Left colon (tissue), 2 donors: ENCODE data around the gene LAMB3. TPM values are rescaled to one million over a fixed set of nuclear protein-coding genes. Genes with fewer than 3 reads are reported as not detected.

Source experiments
- ATAC-seq: fragments of 200-7000 bp; cut with Tn5 transposase; one replicate; pipeline ENCODE4 v1.9.1; 2020; ENCODE audit warnings: mild to moderate bottlenecking, moderate library complexity
- DNase-seq, 2 donors: peaks; one replicate each; pipeline ENCODE4 v3.0.0-alpha.2; 2020
- intact Hi-C, 2 donors: fragments of 100-400 bp; cut with DNase I in 1 of 2; cut with micrococcal nuclease in 1 of 2; formaldehyde crosslinking; loops; one replicate each; pipeline versions ENCODE4 v1.11.2 to v1.14.0; 2022; cut with DNase I, micrococcal nuclease
- microRNA-seq, 2 donors: library from miRNA; unstranded; fragments of <30 nt; microRNA quantifications; one replicate each; pipeline versions ENCODE4 v1.1.0 to v1.2.0, GENCODE V29; 2020
- total RNA-seq, 2 donors: library from RNA; stranded (reverse); fragmentation: NEBNext Ultra II Directional; extraction: Animal tissue kit (Norgen Biotek cat#: 25700); gene quantifications; one replicate each; pipeline ENCODE4 v1.2.1, GENCODE V29; 2021
- donor health status: DM: no; HTN: no; CAD: no.
- donor health status: DM: yes; HTN: yes; CAD: no.

Gene LAMB3
- total RNA-seq, 2 donors from 2014 or later = 85.2 to 136 TPM

DNA sequence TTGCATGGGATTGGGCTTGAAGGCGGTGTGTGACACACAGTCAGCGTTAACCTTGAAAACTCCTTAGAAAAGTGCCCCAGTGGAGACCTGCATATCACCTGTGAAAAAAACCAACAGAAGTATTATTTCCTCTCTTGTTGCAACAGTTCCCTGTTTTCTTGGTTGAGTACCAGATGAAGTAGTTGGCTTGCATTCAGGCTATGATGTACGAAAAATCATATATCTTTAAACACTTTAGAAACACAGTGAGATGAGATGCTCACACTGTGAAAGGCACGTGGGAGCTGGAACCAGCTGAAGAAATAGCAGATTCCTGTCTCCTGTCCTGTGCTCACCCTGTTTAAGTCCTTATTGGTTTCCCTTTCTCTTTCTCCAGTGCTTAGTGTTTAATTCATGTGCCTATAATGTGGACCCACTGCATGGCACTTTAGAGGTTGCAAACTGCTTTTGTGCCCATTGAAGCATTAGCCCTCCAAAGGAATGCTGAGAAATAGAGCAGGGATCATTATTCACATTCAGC, 65.9 kb downstream of the LAMB3 start:
- intact Hi-C loops = no loop called here
- no peak for ATAC-seq
- DNase-seq = no peak

- peak in 1 of 2 donors; percentile 44 for DNase-seq
- ATAC-seq = peak; percentile 91
- intact Hi-C loops = no loop called here
Observed at GRCh38 chr1:209585672-209586071, 66.6 kb downstream of the LAMB3 start.

DNA sequence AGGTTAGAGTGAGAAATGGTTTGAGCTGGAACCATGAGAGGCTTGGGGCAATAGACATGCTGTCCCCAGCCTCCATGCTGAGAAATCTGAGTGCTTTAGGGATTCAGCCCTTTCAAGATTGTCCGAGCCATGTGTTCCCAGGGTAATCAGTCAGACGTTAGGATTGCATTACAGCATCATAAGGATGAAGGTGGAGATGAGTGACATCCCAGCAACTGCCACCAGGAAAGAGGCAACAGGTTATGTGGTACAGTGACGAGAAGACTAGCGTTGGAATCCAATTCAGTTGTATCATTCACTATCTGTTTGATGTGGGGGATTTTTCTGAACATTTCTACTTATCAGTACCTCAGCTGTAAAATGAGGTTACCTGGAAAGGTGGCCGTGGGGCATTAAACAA, 67.0 kb downstream of the LAMB3 start:
- ATAC-seq (peak; percentile 15), DNase-seq (no peak)
- intact Hi-C loops = no loop called here

DNA sequence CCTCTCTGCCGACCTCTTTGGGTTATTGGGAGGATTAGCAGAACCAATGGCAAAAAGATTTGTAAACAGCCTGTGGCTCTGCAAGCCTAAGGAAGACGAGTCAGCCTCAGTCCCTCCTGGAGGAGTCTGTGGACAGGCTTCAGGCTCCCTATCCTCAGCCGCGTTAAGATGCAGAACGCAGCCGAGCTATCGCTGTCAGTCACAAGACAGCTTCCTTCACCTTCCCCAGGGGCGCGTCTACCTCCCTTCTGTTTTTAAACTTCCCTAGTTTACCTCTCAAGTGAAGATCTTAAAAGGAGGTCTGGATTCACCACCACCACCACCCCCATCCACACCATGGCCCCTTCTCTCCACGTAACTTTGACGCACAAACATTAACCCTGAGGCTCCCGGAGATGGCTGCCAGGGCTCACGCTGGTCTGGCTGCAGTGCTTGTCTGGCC, 68.0 kb downstream of the LAMB3 start:
- ATAC-seq (no peak), DNase-seq (no peak)
- intact Hi-C loops = no loop called here

GRCh38 chr1:209583408-209583807, 68.8 kb downstream of the LAMB3 start, which contains the start of gene CAMK1G:
Gene CAMK1G, plus strand, starts transcription at chr1:209583714. Its CDS starts 11,270 bp downstream, at chr1:209594984.
- intact Hi-C loops = no loop called here
- DNase-seq (no peak), ATAC-seq (peak; percentile 38)

GRCh38 chr1:209580577-209580976, 71.6 kb downstream of the LAMB3 start:
- no peak for DNase-seq
- ATAC-seq = no peak
- intact Hi-C loops = no loop called here

DNA sequence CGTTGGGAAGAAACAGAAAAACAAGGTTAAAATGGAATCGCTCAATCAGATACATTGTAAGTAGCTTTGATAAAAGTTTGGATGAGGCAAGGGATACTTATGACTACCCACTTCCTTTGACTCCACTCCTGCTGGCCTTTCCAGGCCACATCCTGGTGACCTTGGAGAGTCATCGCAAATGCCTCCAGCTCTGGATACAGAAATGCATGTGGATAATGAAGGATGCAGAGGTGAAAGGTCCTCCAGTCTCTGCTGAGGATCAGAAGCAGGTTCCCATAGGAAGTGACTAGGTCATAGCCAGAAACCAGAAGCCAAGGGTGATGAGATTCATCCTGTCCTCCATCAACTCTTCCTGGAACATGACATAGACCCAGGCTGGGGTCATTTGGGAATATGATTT, 74.9 kb downstream of the LAMB3 start:
- DNase-seq = no peak
- ATAC-seq = no peak
- intact Hi-C loops = loop anchor here in 1 of 2 donors (5.0 to 10.0 kb wide), 2 partner anchors 115 to 177 kb away; partner anchors contain the start of gene TRAF3IP3

DNA sequence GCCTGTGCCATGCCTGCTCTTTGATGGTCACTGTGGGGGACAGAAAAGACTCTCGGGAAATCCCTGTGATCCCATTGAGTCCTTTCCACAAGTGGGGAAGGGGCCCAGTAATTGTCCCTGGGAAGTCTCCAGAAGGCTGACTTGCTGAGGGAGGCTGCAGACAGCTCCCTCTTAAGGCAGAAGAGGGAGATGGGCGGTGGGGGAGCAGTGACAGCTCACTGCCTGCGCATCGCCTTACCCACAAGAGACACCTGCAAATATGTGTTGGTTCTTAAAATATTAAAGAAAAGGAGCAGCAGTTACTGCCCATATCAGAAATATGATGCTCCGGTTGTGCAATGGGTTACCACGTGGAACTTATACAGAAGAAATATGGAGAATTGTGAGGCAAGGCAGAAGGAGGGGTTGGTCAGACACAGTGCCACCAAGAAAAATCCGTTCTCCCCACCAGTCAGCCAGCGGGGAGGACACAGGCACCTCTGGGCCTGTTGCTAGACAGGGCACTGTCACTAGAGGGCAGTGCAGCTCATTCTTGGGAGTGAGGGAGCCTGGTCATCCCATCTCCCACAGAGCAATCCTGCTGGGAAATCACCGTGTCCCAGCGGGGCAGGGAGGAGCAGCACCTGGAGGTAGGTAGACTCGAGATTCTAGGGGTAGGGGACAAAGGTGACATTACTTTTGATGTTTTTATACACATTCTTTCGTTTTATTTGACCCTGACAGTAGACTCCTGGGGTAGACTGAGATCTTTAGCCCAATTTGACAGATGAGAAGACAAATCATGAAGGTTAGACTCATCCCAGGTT, 75.6 kb downstream of the LAMB3 start:
- peak; percentile 99 for ATAC-seq

DNA sequence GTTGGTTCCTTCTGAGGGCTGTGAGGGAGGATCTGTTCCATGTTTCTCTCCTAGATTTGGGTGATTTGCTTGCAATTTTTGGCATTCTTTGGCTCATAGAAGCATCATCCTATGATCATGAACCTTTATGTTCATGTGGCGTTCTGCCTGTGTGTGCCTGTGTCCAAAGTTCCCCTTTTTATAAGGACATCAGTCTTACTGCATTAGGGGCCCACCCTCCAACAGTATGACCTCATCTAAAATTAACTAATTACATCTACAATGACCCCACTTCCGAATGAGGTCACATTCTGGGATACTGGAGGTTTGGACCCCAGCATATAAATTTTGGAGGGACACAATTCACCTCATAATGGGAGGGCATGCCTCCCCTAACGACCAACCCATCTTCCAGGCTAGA, 81.5 kb downstream of the LAMB3 start:
- DNase-seq (no peak), ATAC-seq (no peak)
- intact Hi-C loops = loop anchor here in 1 of 2 donors (10.0 kb wide), 1 partner anchor 184 kb away; the partner anchor contains the start of gene TRAF3IP3

More for the DNA sequence above, 75.6 kb downstream of the LAMB3 start:
- intact Hi-C loops = loop anchor here in 1 of 2 donors (5.0 to 10.0 kb wide), 2 partner anchors 116 to 178 kb away; partner anchors contain the start of gene TRAF3IP3
- peak; percentile 63 to 82 for DNase-seq

- peak; percentile 75 for ATAC-seq
- intact Hi-C loops = loop anchor here in 1 of 2 donors (10.0 kb wide), 1 partner anchor 185 kb away; the partner anchor contains the start of gene TRAF3IP3
- DNase-seq = peak; percentile 59 to 91
Observed at GRCh38 chr1:209569455-209570207, 82.6 kb downstream of the LAMB3 start.

DNA sequence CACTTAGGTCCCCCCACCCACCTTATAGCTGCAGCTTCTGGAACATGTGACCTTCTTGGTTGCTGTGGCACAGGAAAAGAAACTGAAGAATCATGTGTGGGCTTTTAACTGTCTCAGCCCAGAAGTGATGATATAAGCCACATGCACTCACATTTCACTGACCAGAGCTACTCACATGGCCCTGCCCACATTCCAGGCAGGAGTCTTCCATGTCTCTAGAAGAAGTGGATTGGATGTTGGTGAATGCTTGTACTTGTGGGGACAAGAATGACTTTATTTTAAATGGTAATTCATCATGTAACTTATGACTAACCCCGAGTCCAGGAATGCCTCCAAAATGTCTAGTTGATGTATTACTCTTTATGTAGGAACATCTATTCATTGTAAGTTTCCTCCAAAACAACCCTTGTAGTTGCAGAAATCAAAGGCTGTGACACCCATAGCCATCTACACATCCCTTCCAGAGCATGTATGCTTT, 84.5 kb downstream of the LAMB3 start:
- intact Hi-C loops = no loop called here
- no peak for ATAC-seq
- no peak for DNase-seq

- ATAC-seq (peak; percentile 85), DNase-seq (peak; percentile 63 to 83)
- intact Hi-C loops = no loop called here
Observed at GRCh38 chr1:209565759-209566678, 86.2 kb downstream of the LAMB3 start.

Small RNA genes lying within 50 kb of the gene (microRNA-seq; reads per million reads assigned to microRNA genes)
- 0 to 1.4 reads per million in 2 donors for gene MIR4260

Other genes starting within 250 kb of the LAMB3 start
- under 1 TPM in 1 of 2 donors, not detected in 1; 0.17 TPM for gene CAMK1G, start 68.7 kb downstream of the LAMB3 start, total RNA-seq
- gene G0S2, start 23.0 kb upstream of the LAMB3 start, total RNA-seq = 1 to 10 TPM; 4.4 to 5.9 TPM
- under 1 TPM; 0.61 to 0.87 TPM for gene HSD11B1, start 52.4 kb upstream of the LAMB3 start, total RNA-seq
- gene TRAF3IP3, start 103.6 kb upstream of the LAMB3 start, total RNA-seq = 1 to 10 TPM; 2.3 to 4.4 TPM
- 1 to 10 TPM; 2.0 to 4.5 TPM for gene C1orf74, start 132.1 kb upstream of the LAMB3 start, total RNA-seq
- 100 to 1,000 TPM in 1 of 2 donors, 10 to 100 TPM in 1; 92.8 to 132 TPM for gene IRF6, start 153.7 kb upstream of the LAMB3 start, total RNA-seq
- gene UTP25, start 175.5 kb upstream of the LAMB3 start, total RNA-seq = 1 to 10 TPM; 4.8 to 6.2 TPM